ENCODE measurements around the gene PNMT.

PNMT gene

GRCh38 chr17:39660011-39660360 is 8.3 kb upstream of the PNMT start:
- no peak for TF ChIP-seq CTCF (IDR thresholded peaks at IDR 0.05; ENCODE audit: low read depth, low read length, missing control alignments)
- in situ Hi-C loops (cut with HindIII; ENCODE audit: low sequenced_read_pairs): no loop called here
- no peak for DNase-seq (ENCODE audit: low read depth)
- H3K4me3 ChIP-seq (ENCODE audit: low read depth, low read length): no peak overlapping the region

GRCh38 chr17:39660397-39661385 is 7.6 kb upstream of the PNMT start:
- DNase-seq (ENCODE audit: low read depth): no peak
- no peak overlapping the region for H3K4me3 ChIP-seq (ENCODE audit: low read depth, low read length)
- in situ Hi-C loops (cut with HindIII; ENCODE audit: low sequenced_read_pairs): no loop called here
- no peak for TF ChIP-seq CTCF (IDR thresholded peaks at IDR 0.05; ENCODE audit: low read depth, low read length, missing control alignments)

- in situ Hi-C loops (cut with HindIII; ENCODE audit: low sequenced_read_pairs): no loop called here
- no peak for TF ChIP-seq CTCF (IDR thresholded peaks at IDR 0.05; ENCODE audit: low read depth, low read length, missing control alignments)
- no peak for DNase-seq (ENCODE audit: low read depth)
- H3K4me3 ChIP-seq (ENCODE audit: low read depth, low read length): no peak overlapping the region
Observed at GRCh38 chr17:39661744-39662541, 6.3 kb upstream of the PNMT start.

GRCh38 chr17:39662551-39663339 is 5.5 kb upstream of the PNMT start:
- no peak for DNase-seq (ENCODE audit: low read depth)
- in situ Hi-C loops (cut with HindIII; ENCODE audit: low sequenced_read_pairs): no loop called here
- no peak for TF ChIP-seq CTCF (IDR thresholded peaks at IDR 0.05; ENCODE audit: low read depth, low read length, missing control alignments)
- H3K4me3 ChIP-seq (ENCODE audit: low read depth, low read length): no peak overlapping the region

- no peak for DNase-seq (ENCODE audit: low read depth)
- in situ Hi-C loops (cut with HindIII; ENCODE audit: low sequenced_read_pairs): no loop called here
- H3K4me3 ChIP-seq (ENCODE audit: low read depth, low read length): no peak overlapping the region
- TF ChIP-seq CTCF (IDR thresholded peaks at IDR 0.05; ENCODE audit: low read depth, low read length, missing control alignments): no peak
Observed at GRCh38 chr17:39663340-39663687, 4.9 kb upstream of the PNMT start.

Data from astrocyte of the cerebellum (primary cell).